OCI-LY7 (cell line): ENCODE results near the gene COL5A2. TPM values are rescaled to one million over a fixed set of nuclear protein-coding genes. Genes with fewer than 3 reads are reported as not detected.

Experiments
- BruUV-seq: library from RNA; stranded (reverse); fragments of 400-500 nt; replicated peaks from 2 replicates; lab custom pipeline; 2021; lab: Mats Ljungman, UMichigan
- CTCF ChIA-PET: fragments of 300-600 bp; sonication (Branson Sonifier 250); formaldehyde crosslinking; loops from one replicate; lab custom pipeline; 2022; ENCODE audit warnings: antibody characterized with exemption; ENCODE audit not compliant: unreplicated experiment; lab: Charles Lee
- POLR2A ChIA-PET: fragments of 300-600 bp; sonication (Branson Sonifier 250); formaldehyde crosslinking; loops from one replicate; lab custom pipeline; 2022; ENCODE audit warnings: antibody characterized with exemption; lab: Charles Lee
- DNase-seq: peaks from one replicate; pipeline ENCODE4 v3.0.0-alpha.2; 2015; ENCODE audit warnings: low spot score
- H2AFZ ChIP-seq: fragments of 200-600 bp; sonication (generic), shearing (Covaris generic); 2 replicates; pipeline ENCODE4 v1.6.1; 2014; ENCODE audit warnings: mild to moderate bottlenecking, antibody characterized with exemption, low read length, moderate library complexity
- H3K27ac ChIP-seq: fragments of 200-600 bp; sonication (generic); 2 replicates; pipeline ENCODE4 v1.5.1; 2014; ENCODE audit warnings: mixed run types, low read depth, mild to moderate bottlenecking, moderate library complexity, low read length, inconsistent platforms; ENCODE audit not compliant: poor library complexity, severe bottlenecking
- H3K36me3 ChIP-seq: fragments of 200-600 bp; sonication (generic); 2 replicates; pipeline ENCODE4 v1.6.1; 2014; ENCODE audit warnings: mild to moderate bottlenecking, antibody characterized with exemption, low read length, moderate library complexity, mixed read lengths; ENCODE audit not compliant: insufficient read depth
- H3K4me1 ChIP-seq: fragments of 200-600 bp; sonication (generic); 2 replicates; pipeline ENCODE4 v1.5.1; 2014; ENCODE audit warnings: mild to moderate bottlenecking, low read length; ENCODE audit not compliant: insufficient read depth, poor library complexity, severe bottlenecking
- H3K4me2 ChIP-seq: fragments of 200-600 bp; sonication (generic); 2 replicates; pipeline ENCODE4 v1.6.1; 2014; ENCODE audit warnings: mild to moderate bottlenecking, low read length
- H3K4me3 ChIP-seq: fragments of 200-600 bp; sonication (generic); 2 replicates; pipeline ENCODE4 v1.5.1; 2014; ENCODE audit warnings: mild to moderate bottlenecking, low read depth, low read length; ENCODE audit not compliant: poor library complexity, severe bottlenecking
- H3K79me2 ChIP-seq: fragments of 200-600 bp; sonication (generic); 2 replicates; pipeline ENCODE4 v1.6.1; 2016; ENCODE audit warnings: low read depth, mild to moderate bottlenecking, low read length, moderate library complexity, mixed read lengths; ENCODE audit not compliant: insufficient read depth
- H3K9me2 ChIP-seq: fragments of 200-600 bp; sonication (generic); 2 replicates; pipeline ENCODE4 v1.6.1; 2016; ENCODE audit warnings: mild to moderate bottlenecking, low read length, mixed read lengths; ENCODE audit not compliant: insufficient read depth
- H3K9me3 ChIP-seq: fragments of 200-600 bp; sonication (generic); 2 replicates; pipeline ENCODE4 v1.6.1; 2014; ENCODE audit warnings: mild to moderate bottlenecking, mixed run types, low read length, mixed read lengths
- H4K20me1 ChIP-seq: fragments of 200-600 bp; sonication (generic); 2 replicates; pipeline ENCODE4 v1.6.1; 2014; ENCODE audit warnings: mild to moderate bottlenecking, antibody characterized with exemption, low read length, moderate library complexity, mixed read lengths; ENCODE audit not compliant: insufficient read depth
- EZH2phosphoT487 ChIP-seq: fragments of 200-600 bp; sonication (generic); IDR thresholded peaks from 2 replicates; pipeline ENCODE4 v1.6.1; 2018; ENCODE audit warnings: low read depth, borderline replicate concordance, mild to moderate bottlenecking, mixed run types, antibody characterized with exemption, low read length, moderate library complexity, mixed read lengths
- intact Hi-C: fragments of 100-400 bp; cut with micrococcal nuclease; formaldehyde crosslinking; loops from one replicate; pipeline ENCODE4 v1.10.0; 2022; ENCODE audit not compliant: unreplicated experiment
- total RNA-seq, 2 experiments: library from RNA; depleted of rRNA in 1 of 2; stranded (reverse); fragments of >200 nt in 1 of 2; shearing (Covaris generic) in 1 of 2; gene quantifications; 2 replicates each; pipeline ENCODE4 v1.2.3, GENCODE V29; 2014 to 2022
- TF ChIP-seq, protein P1 (sequence below): fragments of 200-600 bp; sonication (generic); conservative IDR thresholded peaks from 2 replicates; pipeline ENCODE4 v1.5.1; 2014; ENCODE audit warnings: mild to moderate bottlenecking, antibody characterized with exemption, low read length, moderate library complexity, mixed read lengths

COL5A2 gene
- total RNA-seq, 2 experiments from 2014 or later = 0.50 to 0.61 TPM

DNA sequence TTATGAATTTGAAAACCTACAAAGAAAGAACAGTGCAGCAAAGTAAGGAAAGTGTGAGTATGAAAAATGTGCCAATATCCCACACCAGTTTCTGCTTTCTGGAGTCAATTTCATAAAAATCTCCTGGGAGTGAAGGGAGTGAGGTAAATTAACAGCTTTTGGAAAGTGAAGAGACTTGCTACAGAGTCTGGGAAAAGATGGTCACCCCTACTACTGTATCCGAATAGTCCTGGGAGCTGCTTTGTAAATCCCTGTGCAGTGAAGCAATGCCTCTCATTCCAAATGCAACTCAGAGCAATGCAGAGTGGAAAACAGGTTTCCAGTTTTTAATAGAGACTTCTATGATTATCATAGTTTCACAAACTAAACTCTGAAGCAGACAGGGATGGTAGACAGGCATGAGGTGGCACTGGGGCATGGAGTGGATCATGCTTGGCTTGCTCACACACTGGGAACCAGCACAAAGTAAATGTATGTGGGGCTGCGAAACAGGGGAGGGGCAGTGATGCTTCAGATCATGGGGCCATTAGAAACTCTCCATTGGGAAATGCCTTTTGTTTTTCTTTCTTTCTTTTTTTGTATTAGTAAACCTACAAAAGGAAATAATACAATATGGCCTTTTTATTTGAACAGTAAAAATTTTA lies 10.6 kb downstream of the COL5A2 start:
- TF ChIP-seq, protein P1, sequence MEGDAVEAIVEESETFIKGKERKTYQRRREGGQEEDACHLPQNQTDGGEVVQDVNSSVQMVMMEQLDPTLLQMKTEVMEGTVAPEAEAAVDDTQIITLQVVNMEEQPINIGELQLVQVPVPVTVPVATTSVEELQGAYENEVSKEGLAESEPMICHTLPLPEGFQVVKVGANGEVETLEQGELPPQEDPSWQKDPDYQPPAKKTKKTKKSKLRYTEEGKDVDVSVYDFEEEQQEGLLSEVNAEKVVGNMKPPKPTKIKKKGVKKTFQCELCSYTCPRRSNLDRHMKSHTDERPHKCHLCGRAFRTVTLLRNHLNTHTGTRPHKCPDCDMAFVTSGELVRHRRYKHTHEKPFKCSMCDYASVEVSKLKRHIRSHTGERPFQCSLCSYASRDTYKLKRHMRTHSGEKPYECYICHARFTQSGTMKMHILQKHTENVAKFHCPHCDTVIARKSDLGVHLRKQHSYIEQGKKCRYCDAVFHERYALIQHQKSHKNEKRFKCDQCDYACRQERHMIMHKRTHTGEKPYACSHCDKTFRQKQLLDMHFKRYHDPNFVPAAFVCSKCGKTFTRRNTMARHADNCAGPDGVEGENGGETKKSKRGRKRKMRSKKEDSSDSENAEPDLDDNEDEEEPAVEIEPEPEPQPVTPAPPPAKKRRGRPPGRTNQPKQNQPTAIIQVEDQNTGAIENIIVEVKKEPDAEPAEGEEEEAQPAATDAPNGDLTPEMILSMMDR = no peak
- TF ChIP-seq EZH2phosphoT487 = no peak
- Histone ChIP-seq H3K79me2 (no peaks in the 10 kb centered on the region), H3K4me1 (no peaks in the 10 kb centered on the region), H3K36me3 (no peaks in the 10 kb centered on the region), H3K4me2 (no peak overlapping the region), H2AFZ (no peak overlapping the region), H3K27ac (no peak overlapping the region), H3K9me2 (no peaks in the 10 kb centered on the region), H3K9me3 (no peaks in the 10 kb centered on the region), H4K20me1 (no peaks in the 10 kb centered on the region), H3K4me3 (no peak overlapping the region)
- no TSS peak for BruUV-seq
- DNase-seq = no peak
- intact Hi-C loops = no loop called here
- CTCF ChIA-PET = no interaction called here
- POLR2A ChIA-PET = no interaction called here

DNA sequence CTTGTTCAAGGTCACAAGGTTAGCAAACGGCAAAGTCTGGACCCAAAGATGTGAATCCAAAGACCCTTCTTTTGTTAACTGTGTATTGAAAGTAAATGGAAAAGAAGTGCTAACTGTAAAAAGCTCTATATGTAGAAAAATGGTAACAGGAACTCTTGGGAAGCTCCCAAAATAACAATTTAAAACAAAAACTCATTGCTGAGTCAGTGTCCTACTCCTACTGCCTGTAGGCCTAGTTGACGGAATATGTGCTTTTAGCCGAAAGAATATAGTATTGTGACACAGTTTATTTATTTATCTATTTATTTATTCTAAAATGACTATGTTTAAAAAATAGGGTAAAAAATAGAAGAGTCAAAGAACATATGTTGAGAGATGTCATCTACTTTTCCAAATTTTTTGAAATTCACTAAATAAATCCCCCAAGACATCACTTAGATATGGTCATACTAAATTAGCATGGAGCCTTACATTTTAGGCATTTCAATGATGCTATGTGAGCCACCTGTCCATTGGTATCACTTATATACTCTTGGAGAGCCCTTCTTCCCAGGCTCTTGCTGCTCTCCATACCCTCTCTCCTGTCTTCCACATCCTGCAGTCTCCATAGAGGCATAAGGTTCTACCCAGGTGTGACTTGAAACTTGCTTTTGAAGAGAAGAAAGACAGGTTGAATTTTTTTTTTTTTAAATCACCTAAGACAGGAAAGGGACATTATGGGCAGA lies 13.7 kb downstream of the COL5A2 start:
- intact Hi-C loops = no loop called here

More for the DNA sequence above, 13.7 kb downstream of the COL5A2 start:
- ChIA-PET POLR2A (interaction anchor here (0.7 kb wide), 1 partner anchor 1497 kb away, joined by 3 read pairs; no protein-coding TSS in a partner anchor), CTCF (no interaction called here)
- TF ChIP-seq EZH2phosphoT487 = no peak
- TF ChIP-seq, protein P1 = no peak
- H3K79me2 ChIP-seq = no peaks in the 10 kb centered on the region
- H3K36me3 ChIP-seq = no peaks in the 10 kb centered on the region
- H3K4me1 ChIP-seq = no peaks in the 10 kb centered on the region
- no peaks in the 10 kb centered on the region for H3K9me2 ChIP-seq
- H3K27ac ChIP-seq = no peak overlapping the region
- no peak for DNase-seq
- H2AFZ ChIP-seq = no peak overlapping the region
- no TSS peak for BruUV-seq
- H3K9me3 ChIP-seq = no peaks in the 10 kb centered on the region
- H3K4me2 ChIP-seq = no peak overlapping the region
- H3K4me3 ChIP-seq = no peak overlapping the region
- no peaks in the 10 kb centered on the region for H4K20me1 ChIP-seq
